Calu3 (cell line): ENCODE measurements around the gene BACH2. TPM values are rescaled to one million over a fixed set of nuclear protein-coding genes. Genes with fewer than 3 reads are reported as not detected.

Experiments
- BruUV-seq: library from RNA; stranded (reverse); fragments of 400-500 nt; replicated peaks from 2 replicates; lab custom pipeline; 2021; lab: Mats Ljungman, UMichigan
- CTCF ChIA-PET: fragments of 300-600 bp; sonication (Branson Sonifier 250); formaldehyde crosslinking; loops from one replicate; lab custom pipeline; 2022; ENCODE audit warnings: antibody characterized with exemption; lab: Charles Lee
- DNase-seq: peaks from one replicate; pipeline ENCODE4 v3.0.0; 2022
- H3K27ac Mint-ChIP-seq: one replicate; pipeline ENCODE4 v1.8.0; 2022; ENCODE audit warnings: mixed read lengths; ENCODE audit not compliant: unreplicated experiment
- H3K27me3 Mint-ChIP-seq: one replicate; pipeline ENCODE4 v1.8.0; 2022; ENCODE audit warnings: mixed read lengths; ENCODE audit not compliant: unreplicated experiment
- H3K36me3 Mint-ChIP-seq: one replicate; pipeline ENCODE4 v1.8.0; 2022; ENCODE audit warnings: mild to moderate bottlenecking, moderate library complexity, mixed read lengths; ENCODE audit not compliant: insufficient read depth, unreplicated experiment
- H3K4me1 Mint-ChIP-seq: one replicate; pipeline ENCODE4 v1.8.0; 2022; ENCODE audit warnings: mild to moderate bottlenecking, low read depth, mixed read lengths; ENCODE audit not compliant: unreplicated experiment
- H3K4me3 Mint-ChIP-seq: one replicate; pipeline ENCODE4 v1.8.0; 2022; ENCODE audit warnings: mild to moderate bottlenecking, low read depth, moderate library complexity, mixed read lengths; ENCODE audit not compliant: unreplicated experiment
- H3K9me3 Mint-ChIP-seq: one replicate; pipeline ENCODE4 v1.8.0; 2022; ENCODE audit warnings: low read depth, mixed read lengths; ENCODE audit not compliant: unreplicated experiment
- intact Hi-C: fragments of 100-400 bp; cut with micrococcal nuclease; formaldehyde crosslinking; loops from one replicate; pipeline ENCODE4 v1.10.0; 2022; ENCODE audit not compliant: unreplicated experiment
- total RNA-seq: library from RNA; stranded (reverse); gene quantifications from 2 replicates; pipeline ENCODE4 v1.2.3, GENCODE V29; 2022
- TF ChIP-seq, protein P1 (sequence below): fragments of 200-600 bp; IDR thresholded peaks from one replicate; pipeline ENCODE4 v1.8.0; 2022; ENCODE audit warnings: antibody characterized with exemption; ENCODE audit not compliant: unreplicated experiment

The BACH2 gene
- total RNA-seq, 1 experiment from 2014 or later, result 7.2 TPM

- Mint-ChIP-seq H3K27ac (no peak overlapping the region), H3K36me3 (no peaks in the 10 kb centered on the region), H3K4me3 (no peak overlapping the region), H3K4me1 (peaks cover 12% of the 10 kb centered on the region), H3K9me3 (no peaks in the 10 kb centered on the region), H3K27me3 (no peaks in the 10 kb centered on the region)
- CTCF ChIA-PET, result no interaction called here
- TF ChIP-seq, protein P1, sequence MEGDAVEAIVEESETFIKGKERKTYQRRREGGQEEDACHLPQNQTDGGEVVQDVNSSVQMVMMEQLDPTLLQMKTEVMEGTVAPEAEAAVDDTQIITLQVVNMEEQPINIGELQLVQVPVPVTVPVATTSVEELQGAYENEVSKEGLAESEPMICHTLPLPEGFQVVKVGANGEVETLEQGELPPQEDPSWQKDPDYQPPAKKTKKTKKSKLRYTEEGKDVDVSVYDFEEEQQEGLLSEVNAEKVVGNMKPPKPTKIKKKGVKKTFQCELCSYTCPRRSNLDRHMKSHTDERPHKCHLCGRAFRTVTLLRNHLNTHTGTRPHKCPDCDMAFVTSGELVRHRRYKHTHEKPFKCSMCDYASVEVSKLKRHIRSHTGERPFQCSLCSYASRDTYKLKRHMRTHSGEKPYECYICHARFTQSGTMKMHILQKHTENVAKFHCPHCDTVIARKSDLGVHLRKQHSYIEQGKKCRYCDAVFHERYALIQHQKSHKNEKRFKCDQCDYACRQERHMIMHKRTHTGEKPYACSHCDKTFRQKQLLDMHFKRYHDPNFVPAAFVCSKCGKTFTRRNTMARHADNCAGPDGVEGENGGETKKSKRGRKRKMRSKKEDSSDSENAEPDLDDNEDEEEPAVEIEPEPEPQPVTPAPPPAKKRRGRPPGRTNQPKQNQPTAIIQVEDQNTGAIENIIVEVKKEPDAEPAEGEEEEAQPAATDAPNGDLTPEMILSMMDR, result no peak
- intact Hi-C loops, result no loop called here
- BruUV-seq, result no TSS peak
- DNase-seq, result no peak
Measured at GRCh38 chr6:90028995-90029635, 267.5 kb downstream of the BACH2 start.

GRCh38 chr6:90028066-90028778 is 268.4 kb downstream of the BACH2 start:
- no peak overlapping the region for H3K4me3 Mint-ChIP-seq
- H3K27me3 Mint-ChIP-seq, result no peaks in the 10 kb centered on the region
- intact Hi-C loops, result no loop called here
- no TSS peak for BruUV-seq
- no peaks in the 10 kb centered on the region for H3K36me3 Mint-ChIP-seq
- TF ChIP-seq, protein P1, result no peak
- CTCF ChIA-PET, result no interaction called here
- no peak overlapping the region for H3K27ac Mint-ChIP-seq
- no peaks in the 10 kb centered on the region for H3K9me3 Mint-ChIP-seq
- DNase-seq, result no peak
- peaks cover 12% of the 10 kb centered on the region for H3K4me1 Mint-ChIP-seq

- no peak for DNase-seq
- H3K27me3 Mint-ChIP-seq, result no peaks in the 10 kb centered on the region
- no peaks in the 10 kb centered on the region for H3K36me3 Mint-ChIP-seq
- CTCF ChIA-PET, result no interaction called here
- peaks cover 12% of the 10 kb centered on the region for H3K4me1 Mint-ChIP-seq
- no peaks in the 10 kb centered on the region for H3K9me3 Mint-ChIP-seq
- H3K27ac Mint-ChIP-seq, result no peak overlapping the region
- H3K4me3 Mint-ChIP-seq, result no peak overlapping the region
- no TSS peak for BruUV-seq
- TF ChIP-seq, protein P1, result no peak
- intact Hi-C loops, result no loop called here
Measured at GRCh38 chr6:90026216-90026615, 270.4 kb downstream of the BACH2 start.

GRCh38 chr6:90025523-90026061 is 271.1 kb downstream of the BACH2 start:
- peaks cover 12% of the 10 kb centered on the region for H3K4me1 Mint-ChIP-seq
- H3K4me3 Mint-ChIP-seq, result no peak overlapping the region
- H3K27ac Mint-ChIP-seq, result no peak overlapping the region
- TF ChIP-seq, protein P1, result no peak
- DNase-seq, result no peak
- BruUV-seq, result no TSS peak
- no peaks in the 10 kb centered on the region for H3K36me3 Mint-ChIP-seq
- no peaks in the 10 kb centered on the region for H3K27me3 Mint-ChIP-seq
- no peaks in the 10 kb centered on the region for H3K9me3 Mint-ChIP-seq
- CTCF ChIA-PET, result no interaction called here
- intact Hi-C loops, result no loop called here
